HG03521 (cell line): ENCODE results near the gene PRDM15.

Source experiments
- ATAC-seq: cut with Tn5 transposase; IDR thresholded peaks from one replicate; pipeline ENCODE4 v1.9.1; 2021; ENCODE audit warnings: mild to moderate bottlenecking, moderate library complexity; ENCODE audit not compliant: unreplicated experiment

Gene PRDM15

DNA sequence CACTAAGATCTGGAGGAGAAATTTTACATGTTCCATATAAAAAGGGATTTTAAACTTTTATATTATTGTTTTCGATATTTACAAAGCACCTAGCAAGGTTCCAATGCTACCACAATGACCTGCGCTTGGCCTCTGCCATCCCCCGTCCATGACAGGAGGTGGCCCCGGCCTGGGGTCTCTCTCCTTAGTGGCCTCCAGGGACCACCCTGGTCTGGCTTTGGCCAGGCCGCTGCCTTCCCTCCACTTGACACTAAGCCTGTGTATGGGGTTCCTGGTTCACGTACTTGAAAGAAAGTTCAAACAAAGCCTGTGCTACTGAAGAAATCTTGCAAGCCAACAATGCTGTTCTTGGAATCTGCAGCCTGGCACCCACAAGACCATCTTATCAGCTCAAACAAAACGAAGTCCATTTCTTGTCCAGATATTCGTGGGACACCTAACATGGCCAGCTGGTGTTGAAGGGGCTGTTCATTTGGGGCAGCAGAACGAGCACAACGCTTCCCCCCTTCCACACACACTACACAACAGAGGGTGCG lies 12.8 kb downstream of the PRDM15 start:
- no peak for ATAC-seq

DNA sequence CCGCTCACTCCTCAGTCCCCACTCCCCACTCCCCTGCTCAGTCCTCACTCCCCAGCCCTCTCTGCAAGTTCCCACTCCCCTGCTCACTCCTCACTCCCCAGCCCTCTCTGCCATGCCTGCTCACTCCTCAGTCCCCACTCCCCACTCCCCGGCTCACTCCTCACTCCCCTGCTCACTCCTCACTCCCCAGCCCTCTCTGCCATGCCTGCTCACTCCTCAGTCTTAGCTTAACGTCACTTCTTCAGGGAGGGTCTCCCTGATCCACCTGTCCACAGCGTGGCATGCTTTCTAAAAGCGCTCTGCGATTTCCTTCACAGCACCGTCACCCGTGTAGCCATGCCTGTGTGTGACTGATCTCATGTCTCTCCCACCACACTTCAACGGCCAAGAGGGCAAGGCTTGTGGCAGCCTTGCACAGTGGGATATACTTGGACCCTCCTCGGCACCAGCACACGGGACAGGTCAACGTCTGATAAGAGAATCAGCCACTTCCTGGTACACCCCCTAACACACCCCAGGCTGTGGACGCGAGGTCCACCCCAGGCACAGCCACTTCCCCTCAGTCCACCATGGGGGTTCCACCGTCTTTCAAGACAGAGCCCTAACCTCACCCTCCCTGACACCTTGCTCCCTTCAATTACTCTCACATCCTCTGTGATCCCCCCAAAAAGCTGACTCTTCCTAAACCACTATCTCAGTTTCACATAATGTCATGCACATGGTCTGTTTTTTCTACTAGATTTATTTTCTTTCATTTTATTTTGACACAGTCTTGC lies 14.0 kb downstream of the PRDM15 start:
- no peak for ATAC-seq

DNA sequence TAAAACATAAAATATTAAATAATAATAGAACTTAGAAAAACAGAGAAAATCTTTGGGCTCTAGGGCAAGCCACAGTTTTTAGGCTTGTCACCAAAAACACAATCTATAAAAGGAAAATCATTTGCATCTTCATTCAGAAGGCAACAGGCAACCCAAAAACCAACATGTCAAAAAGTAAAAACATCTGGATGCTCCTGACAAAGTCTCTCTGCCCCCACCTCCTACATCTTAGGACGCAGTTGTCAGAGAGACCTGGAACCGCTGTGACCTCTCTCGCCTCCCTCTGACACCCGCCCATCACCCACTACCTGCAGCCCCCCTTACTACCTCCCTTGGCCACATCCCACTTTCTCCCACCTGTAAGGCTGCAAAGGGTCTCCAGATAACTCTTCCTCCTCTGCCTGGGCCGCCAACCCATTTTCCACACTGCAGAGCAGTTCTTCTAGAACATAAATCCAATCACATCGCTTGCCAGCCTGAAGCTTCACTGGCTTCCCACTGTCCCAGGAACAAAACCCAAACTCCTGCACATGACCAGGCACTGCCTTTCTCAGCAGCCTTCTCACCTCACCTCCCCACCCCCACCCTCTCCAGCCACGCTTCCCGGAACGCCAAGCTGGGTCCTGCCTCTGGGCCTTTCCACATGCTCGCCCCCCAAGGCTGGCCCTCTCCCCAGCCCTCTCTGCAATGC lies 14.7 kb downstream of the PRDM15 start:
- ATAC-seq, result no peak

DNA sequence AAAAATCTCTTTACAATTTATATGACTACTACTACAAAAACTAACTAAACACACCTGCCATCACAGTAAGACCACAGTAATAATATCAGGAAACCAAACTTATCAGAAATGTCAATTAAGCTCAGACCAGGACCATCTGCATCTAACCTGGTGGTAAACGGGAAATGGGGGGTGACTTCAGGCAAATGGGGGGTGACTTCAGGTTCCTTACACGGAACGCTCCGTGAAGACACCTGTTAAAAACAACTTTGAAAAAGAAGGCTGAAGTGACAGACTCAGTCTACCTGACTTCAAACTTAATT lies 15.8 kb downstream of the PRDM15 start:
- no peak for ATAC-seq

DNA sequence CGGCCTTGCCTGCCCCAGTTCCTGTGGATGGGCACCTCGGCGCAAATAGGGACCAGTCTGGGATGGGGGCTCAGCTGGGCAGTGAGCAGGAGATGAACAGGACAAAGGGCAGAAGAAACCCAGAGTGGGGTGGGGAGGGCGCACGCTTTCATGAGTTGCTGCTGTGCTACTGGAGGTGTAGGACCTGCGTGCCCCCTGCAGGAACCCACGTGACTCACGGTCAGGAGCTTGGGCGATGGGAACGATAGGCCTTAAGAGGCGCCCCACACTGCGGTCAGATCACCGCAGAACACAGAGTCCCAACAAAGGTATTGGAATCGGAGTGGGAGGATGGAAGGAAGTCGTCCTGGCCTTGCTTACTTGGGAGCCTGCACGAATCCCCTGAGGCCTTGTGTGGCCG lies 17.2 kb downstream of the PRDM15 start:
- no peak for ATAC-seq

DNA sequence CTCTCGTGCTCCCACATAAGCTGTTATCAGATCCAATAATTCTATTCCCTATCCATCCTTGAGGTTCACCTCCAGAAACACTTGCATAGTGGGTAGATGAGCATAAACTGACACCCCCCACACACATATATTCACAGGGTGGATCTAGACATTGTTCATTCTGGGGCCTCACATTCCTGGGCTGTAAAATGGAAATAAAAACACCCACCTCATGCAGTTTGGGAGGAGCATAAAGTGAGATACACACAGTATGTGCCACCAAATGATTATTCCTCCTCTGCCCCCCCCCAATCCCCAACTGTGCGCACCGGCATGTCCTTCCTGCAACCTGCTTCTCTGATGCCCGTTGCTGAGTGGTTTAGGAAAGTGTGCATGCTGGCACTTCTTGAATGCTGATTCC lies 17.9 kb downstream of the PRDM15 start:
- no peak for ATAC-seq

DNA sequence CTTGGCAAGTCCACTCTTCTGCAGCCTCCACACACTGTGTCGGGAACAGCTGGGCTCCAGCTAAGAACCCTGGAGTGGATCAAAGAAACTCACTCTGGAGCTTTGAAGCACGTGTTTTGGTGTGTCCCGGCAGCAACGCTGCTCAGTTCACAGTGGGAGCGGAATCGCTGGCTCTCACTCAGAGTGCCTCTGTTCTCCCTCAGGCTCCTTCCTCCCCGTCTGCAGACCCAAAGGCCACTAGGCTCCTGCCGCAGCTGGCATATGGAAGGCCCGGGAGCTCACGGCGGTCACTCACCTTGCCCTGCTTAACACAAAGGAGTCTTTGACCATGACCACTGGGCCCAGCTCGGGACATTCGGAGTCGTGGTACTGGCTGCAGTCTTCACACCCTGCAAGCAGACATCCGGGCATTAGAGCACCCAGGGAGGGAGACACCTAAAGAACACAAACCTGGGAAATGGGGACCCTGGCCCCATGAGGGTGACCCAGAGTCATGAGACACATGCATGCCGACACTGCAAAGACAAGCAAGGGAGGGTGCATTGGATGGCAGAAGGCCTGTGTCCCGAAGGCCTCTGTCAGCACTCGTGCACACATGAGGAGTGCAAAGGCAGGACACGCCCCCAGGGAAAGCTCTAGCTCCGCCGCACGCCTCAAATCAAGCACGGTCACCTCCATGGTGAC lies 19.7 kb downstream of the PRDM15 start:
- no peak for ATAC-seq

DNA sequence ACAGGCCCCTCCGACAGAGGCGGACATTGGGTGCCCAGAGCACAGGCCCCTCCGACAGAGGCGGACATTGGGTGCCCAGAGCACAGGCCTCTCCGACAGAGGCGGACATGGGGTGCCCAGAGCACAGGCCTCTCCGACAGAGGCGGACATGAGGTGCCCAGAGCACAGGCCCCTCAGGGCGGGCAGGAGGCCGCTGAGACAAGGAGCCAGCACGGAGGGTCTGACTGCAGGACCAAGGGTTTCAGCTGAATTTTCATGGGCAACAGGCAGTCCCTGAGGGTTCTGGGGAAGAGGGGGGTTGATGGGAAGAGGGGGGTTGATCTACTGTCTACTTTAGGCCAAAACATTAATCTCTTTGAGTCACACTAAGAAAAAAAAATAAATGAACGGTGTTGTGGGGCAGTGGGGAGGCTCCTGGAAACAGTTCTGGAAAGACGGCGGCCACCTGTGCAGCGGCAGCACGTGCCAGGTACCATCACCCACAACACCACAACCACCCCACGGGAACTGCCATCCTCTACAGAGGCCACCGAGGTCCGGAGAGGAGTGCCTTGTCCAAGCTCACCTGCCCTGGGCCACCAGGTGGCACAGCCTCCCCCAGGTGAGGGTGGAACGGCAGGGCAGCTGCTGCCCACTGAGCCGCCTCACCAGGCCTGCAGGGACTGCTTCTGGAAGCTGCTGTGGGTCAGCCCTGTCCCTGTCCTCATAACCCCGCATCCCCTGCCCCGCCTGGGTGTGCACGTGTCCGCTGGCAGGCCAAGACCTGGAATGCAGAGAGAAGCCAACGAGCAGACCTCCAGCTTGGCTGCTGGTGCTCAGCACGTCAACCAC lies 20.5 kb downstream of the PRDM15 start:
- no peak for ATAC-seq

DNA sequence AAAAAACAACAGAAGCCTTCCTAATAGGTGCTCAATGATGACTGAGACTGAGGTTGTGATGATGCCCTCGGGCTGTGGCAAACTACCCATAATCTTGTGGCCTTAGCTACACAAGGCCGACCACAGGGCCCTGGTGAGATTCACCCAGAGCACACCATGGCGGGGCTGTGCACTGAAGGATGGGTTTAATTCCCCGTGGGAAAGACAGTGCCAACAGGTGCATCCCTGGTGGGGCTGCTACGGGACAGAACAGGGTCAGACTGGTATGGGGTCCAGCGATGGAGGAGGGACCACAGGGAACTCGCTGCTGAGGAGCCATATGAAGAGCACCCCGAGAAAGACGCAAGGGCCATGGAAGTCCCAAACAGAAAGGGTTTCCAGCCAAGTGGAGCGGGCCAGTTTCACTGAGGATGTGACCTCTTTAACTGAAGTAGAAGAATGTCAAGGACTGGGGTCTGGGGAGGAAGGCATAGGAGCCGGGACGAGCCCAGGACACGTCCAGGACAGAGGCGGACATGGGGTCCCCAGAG lies 21.3 kb downstream of the PRDM15 start:
- no peak for ATAC-seq

DNA sequence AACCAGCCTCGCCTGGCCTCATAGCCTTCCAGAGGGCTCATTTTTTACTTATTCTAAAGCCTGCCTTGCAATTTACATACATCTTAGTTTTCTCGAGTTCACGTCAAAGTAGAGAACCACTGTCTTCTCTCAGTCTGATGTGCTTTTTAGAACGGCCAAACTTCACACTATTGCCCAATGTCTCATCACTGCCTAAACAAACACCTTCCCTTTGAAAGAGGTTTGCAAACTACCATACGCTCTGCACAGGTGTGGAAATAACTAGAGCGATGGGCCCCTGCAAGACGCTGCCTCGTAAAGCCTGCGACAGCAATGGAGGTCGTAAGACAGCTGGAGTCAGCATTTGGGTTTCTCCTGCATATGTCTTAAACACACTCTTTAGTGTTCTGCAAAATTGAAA lies 22.6 kb downstream of the PRDM15 start:
- ATAC-seq, result no peak

DNA sequence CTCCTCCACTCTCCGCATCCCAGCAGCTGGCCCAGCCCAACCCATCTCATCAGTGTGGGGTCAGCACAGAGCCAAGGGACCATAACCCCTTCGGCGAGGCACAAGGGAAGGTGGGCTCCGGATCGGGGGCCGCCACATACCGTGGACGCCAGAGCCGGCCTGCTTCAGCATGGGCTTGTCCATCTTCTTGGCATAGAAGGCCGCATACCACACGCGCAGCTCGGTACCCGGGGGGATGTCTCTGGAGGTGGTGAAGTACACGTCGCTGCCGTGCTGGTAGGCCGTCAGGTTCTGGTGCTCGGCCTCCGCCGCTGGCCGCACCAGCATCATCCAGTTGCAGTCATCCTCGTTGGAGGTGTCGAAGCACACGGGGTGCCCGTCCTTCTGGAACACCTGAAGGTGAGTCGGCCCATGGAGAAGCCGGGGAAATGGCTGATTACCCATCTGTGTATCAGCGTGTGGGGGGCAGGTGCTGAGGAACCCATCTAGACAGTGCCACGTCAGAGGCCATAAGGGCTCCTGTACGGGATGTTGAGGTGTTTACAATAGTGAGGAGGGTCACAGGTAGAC lies 24.6 kb downstream of the PRDM15 start:
- ATAC-seq, result no peak

DNA sequence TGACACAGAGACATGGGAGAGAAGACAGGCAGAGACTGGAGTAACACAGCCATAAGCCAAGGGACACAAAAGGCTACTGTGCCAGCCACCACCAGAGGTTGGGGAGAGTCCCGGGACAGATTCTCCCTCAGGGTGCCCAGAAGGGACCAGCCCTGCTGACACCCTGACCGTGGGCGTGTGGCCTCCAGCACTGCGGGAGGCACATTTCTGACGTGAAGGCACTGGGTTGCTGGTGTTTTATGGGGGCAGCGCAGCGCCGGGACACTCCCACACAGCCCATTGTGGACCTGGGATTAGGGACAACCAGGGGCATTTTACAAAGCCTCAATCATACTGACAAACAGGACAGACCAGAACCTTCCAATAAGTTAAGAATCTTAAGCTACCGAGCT lies 26.2 kb downstream of the PRDM15 start:
- no peak for ATAC-seq

DNA sequence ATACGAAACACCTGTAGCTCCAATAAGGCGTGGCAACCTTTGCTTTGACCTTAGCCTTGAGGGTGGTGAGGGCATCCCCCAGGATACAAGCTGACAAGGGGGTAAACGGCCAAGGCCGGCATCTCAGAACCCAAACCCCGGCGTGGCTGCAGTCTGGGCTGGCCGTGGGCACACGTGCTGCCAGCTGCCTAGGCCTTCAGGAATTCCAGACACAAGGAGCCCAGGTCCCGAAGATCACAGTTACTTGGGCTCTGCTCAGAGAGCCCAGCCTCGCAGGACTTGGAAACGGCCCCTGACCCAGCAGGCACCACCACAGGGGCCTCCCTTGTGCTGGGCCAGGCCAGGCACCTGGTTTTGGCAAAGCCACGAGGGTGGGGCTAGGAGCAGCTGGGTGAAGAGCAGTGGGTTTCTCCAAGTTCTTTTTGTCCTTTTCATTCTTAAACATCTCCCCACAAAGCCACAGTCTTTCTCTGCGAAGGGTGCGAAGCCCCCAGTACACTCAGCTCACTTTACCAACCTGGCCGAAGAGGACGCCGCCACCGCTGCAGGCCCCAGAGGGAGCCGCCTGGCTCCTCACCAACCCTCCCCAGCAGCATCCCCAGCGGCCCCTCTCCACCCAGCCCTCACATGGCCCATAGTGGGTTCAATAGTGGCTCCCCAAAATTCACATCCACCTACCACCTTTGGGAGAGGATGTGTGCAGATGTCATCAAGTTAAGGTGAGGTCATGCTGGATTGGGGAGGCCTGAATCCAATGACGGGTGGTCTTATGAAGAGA lies 26.8 kb downstream of the PRDM15 start:
- no peak for ATAC-seq

DNA sequence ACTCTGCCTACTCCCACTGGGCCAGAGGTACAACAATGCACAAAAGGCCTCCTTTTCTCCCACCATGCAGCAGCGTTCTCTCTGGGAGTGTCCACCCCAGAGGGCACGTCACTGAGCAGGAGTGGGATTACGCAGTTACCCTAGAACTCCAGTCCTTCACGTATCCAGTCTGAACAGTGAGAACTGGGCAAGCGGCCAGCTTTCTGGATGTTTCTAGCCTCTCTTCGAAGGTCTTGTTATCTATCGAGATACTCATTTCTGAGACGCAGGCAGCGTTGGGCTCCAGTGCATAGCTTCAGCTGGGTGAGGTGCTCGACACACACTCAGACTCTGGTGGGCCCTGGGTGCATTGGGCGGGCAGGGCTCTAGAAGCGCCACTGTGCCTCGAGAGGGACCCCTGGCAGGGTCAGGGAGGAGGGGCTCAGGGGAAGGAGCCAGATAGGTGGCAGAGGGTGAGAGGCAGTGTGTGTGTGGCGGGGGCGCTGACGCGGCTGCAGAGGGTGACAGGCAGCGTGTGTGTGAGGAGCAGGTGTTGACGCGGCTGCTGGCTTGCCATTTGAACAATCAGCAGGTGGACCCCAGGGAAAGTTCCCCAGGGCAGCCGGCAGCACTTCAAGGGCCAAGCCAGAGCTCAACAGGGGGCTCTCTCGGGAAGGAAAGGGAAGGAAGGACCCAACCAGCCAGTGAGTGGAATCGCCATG lies 27.9 kb downstream of the PRDM15 start:
- ATAC-seq, result no peak

DNA sequence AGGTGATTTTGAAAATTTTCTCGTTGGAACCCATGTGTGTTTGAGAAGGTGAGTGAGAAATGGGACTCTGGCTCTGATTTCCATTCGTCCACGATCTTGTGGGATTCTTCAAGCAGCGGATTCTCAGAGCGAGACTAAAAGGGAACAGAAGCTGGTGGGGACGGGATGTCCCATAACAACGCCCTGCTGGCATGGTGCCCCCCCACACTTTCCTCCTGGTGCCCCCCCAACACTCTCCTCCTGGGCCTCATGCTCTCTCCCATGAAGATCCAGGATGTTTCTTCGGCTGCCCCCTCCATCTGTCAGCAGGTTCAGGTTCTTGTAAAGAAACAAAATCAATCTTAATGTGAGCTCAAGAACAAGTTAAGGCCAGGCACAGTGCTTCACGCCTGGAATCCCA lies 29.1 kb downstream of the PRDM15 start:
- ATAC-seq, result no peak

DNA sequence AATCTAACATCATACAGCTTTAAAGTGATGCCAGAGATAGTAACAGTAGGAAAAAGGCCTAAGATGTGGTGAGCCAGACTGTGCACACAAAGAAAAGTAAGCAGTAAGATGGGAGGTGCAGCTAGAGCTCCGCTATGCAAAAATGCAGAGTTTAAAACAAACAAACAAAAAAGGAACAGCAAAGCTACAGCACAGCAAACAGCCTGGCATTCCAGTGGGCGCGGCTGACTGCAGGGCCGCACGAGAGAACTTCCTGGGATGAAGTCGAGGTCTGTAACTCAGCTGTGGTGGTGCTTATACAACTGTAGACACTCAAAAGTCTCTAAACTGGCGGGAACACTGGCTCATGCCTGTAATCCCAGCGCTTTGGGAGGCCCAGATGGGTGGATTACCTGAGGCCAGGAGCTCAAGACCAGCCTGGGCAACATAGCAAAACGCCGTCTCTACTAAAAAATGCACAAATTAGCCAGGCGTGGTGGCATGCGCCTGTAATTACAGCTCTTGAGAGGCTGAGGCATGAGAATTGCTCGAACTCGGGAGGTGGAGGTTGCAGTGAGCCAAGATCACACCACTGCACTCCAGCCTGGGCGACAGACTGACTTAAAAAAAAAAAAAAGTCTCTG lies 30.1 kb downstream of the PRDM15 start:
- no peak for ATAC-seq

DNA sequence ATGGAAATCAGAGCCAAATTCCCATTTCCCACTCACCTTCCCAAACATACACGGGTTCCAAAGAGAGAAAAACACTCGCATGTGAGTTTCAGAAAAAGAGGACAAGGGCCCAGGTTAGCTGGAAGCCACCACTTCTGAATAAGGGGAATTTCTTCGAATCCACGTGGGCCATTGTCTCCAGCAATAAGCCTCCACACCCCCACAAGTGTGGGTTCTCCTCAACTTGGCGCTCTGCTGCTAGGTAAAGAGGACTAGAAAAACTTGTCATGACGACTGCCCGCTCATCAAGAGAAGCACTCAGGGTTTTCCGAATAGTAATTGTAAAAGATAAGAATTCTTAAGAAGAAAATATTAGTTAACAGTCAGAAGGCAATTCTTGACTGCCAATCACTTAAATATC lies 30.6 kb downstream of the PRDM15 start:
- no peak for ATAC-seq

DNA sequence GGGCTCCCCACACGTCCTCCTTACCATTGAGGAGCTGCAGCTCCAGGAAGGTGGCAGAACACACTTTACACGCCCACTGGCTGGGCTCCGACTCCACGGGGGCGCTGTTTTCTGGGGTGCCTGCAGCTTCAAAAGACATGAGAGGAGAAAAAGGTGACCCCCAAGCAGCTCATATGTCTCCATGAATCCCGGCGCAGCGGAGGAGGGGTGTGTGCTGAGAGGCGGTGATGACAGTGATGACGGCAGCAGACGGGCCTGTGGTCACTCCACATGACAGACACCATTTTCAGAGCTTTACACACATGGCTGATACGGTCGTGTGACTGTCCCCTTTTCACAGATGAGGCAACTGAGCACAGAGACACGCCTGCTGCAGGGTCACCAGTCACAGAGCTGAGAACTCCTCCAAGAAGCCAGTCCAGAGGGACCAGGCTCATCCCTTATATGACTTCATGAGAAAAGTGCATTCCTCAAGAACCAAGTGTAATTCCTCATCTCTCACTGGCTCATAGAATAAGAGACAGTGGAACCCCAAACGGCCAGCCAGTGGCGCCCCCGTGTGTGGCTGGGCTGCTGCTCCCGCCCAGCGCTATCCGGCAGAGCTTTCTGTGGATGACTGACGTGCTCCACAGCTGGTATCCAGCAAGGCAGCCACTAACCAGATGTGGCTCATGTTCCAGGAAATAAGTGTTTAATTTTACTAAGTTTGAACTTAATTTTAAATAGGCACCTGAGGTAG lies 31.9 kb downstream of the PRDM15 start:
- ATAC-seq, result no peak
